H4 (cell line): ENCODE data around the gene STING1. TPM values are rescaled to one million over a fixed set of nuclear protein-coding genes. Genes with fewer than 3 reads are reported as not detected.
"Not testable (repeated sequence)": the region's sequence is repeated elsewhere in the genome, so short reads cannot be mapped to it uniquely, and the experiment has no call there.

Source experiments
- DNase-seq: peaks from one replicate; pipeline ENCODE4 v3.0.0-alpha.2; 2015; ENCODE audit warnings: low spot score
- total RNA-seq: library from RNA; depleted of rRNA; stranded (reverse); fragments of >200 nt; shearing (Covaris generic); gene quantifications from 2 replicates; pipeline ENCODE4 v1.2.3, GENCODE V29; 2014; rRNA removed

The STING1 gene
- 14.2 and 15.6 TPM in 2 replicates for total RNA-seq

- DNase-seq: peak; percentile 98
These were observed at the start of gene STING1 for GRCh38 chr5:139482050-139482889. Gene STING1, minus strand, starts transcription at chr5:139482758. Its CDS starts 1,054 bp downstream, at chr5:139481704.

GRCh38 chr5:139531772-139532169, 49.2 kb upstream of the STING1 start:
- DNase-seq: no peak

- not testable (repeated sequence) for DNase-seq
These were observed 47.5 kb upstream of the STING1 start for GRCh38 chr5:139530079-139530478.

GRCh38 chr5:139528695-139529094, 46.1 kb upstream of the STING1 start:
- DNase-seq: not testable (repeated sequence)

- not testable (repeated sequence) for DNase-seq
These were observed 45.4 kb upstream of the STING1 start for GRCh38 chr5:139527896-139528467.

GRCh38 chr5:139527090-139527470, 44.5 kb upstream of the STING1 start:
- DNase-seq: not testable (repeated sequence)

GRCh38 chr5:139526309-139527089, 43.9 kb upstream of the STING1 start:
- DNase-seq: not testable (repeated sequence)

- DNase-seq: not testable (repeated sequence)
These were observed 43.2 kb upstream of the STING1 start for GRCh38 chr5:139525586-139526308.

GRCh38 chr5:139524940-139525585, 42.5 kb upstream of the STING1 start:
- DNase-seq: no peak

GRCh38 chr5:139524446-139524845, 41.9 kb upstream of the STING1 start:
- no peak for DNase-seq

- DNase-seq: no peak
These were observed 41.3 kb upstream of the STING1 start for GRCh38 chr5:139523635-139524445.

GRCh38 chr5:139517683-139518564, 35.4 kb upstream of the STING1 start:
- DNase-seq: peak; percentile 66

GRCh38 chr5:139514486-139514856, 31.9 kb upstream of the STING1 start:
- DNase-seq: no peak

GRCh38 chr5:139513852-139514485, 31.4 kb upstream of the STING1 start:
- no peak for DNase-seq

- DNase-seq: peak; percentile 73
These were observed 30.9 kb upstream of the STING1 start for GRCh38 chr5:139513434-139513833.

- no peak for DNase-seq
These were observed 30.3 kb upstream of the STING1 start for GRCh38 chr5:139512786-139513390.

- DNase-seq: not testable (repeated sequence)
These were observed 22.2 kb upstream of the STING1 start for GRCh38 chr5:139504722-139505121.

- not testable (repeated sequence) for DNase-seq
These were observed 21.3 kb upstream of the STING1 start for GRCh38 chr5:139503879-139504278.
